GM10266 (cell line): ENCODE measurements around the gene DAPK3.

Source experiments
- DNase-seq: peaks from one replicate; pipeline ENCODE4 v3.0.0; 2012; ENCODE audit errors: extremely low spot score
- TF ChIP-seq, protein P1 (sequence below): IDR thresholded peaks from 2 replicates; pipeline ENCODE4 v1.5.1; 2012; ENCODE audit warnings: mild to moderate bottlenecking, low read depth; ENCODE audit not compliant: control insufficient read depth, insufficient read depth; ENCODE audit errors: missing control alignments

Gene DAPK3

DNA sequence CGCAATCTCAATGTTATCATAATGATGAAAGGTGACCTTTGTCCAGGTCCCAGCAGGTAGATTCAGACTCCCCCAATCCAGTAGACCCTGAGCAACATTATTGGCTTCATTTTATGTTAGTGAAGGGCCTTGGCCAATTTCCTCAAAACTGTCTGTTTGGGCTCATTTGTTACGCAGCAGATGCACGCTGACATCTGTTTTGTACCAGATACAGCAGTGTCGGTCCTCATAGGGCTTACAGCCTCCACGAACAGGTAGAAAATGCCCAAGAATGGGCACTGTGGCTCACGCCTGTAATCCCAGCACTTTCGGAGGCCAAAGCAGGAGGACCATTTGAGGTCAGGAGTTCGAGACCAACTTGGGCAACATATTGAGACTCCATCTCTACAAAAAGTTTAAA is 51.1 kb downstream of the DAPK3 start:
- DNase-seq: no peak
- TF ChIP-seq, protein P1, sequence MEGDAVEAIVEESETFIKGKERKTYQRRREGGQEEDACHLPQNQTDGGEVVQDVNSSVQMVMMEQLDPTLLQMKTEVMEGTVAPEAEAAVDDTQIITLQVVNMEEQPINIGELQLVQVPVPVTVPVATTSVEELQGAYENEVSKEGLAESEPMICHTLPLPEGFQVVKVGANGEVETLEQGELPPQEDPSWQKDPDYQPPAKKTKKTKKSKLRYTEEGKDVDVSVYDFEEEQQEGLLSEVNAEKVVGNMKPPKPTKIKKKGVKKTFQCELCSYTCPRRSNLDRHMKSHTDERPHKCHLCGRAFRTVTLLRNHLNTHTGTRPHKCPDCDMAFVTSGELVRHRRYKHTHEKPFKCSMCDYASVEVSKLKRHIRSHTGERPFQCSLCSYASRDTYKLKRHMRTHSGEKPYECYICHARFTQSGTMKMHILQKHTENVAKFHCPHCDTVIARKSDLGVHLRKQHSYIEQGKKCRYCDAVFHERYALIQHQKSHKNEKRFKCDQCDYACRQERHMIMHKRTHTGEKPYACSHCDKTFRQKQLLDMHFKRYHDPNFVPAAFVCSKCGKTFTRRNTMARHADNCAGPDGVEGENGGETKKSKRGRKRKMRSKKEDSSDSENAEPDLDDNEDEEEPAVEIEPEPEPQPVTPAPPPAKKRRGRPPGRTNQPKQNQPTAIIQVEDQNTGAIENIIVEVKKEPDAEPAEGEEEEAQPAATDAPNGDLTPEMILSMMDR: no peak

DNA sequence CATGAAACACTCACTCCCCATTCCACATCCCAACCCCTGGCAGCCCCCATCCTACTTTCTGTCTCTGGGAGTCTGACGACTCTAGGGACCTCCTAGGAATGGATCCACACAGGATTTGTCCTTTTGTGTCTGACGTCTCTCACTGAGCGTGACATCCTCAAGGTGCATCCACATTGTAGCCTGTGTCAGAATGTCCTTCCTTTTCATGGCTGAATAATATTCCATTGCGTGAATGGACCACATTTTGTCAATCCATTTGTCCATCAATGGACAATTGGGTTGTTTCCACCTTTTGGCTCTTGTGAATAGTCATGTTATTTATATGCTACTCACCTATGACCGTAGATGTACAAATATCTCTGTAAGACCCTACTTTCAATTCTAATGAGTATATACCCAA is 54.9 kb downstream of the DAPK3 start:
- no peak for DNase-seq
- TF ChIP-seq, protein P1: no peak

DNA sequence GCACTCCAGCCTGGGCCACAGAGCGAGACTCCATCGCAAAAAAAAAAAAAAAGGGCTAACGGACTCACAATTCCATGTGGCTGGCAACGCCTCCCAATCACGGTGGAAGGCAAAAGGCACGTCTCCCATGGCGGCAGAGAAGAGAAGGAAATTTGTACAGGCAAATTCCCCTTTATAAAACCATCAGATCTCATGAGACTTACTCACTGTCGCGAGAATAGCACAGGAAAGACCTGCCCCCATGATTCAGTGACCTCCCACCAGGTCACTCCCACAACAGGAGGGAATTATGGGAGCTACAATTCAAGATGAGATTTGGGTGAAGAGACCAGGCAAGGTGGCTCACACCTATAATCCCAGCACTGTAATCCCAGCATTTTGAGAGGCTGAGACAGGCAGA is 56.7 kb downstream of the DAPK3 start:
- no peak for DNase-seq
- TF ChIP-seq, protein P1: no peak

DNA sequence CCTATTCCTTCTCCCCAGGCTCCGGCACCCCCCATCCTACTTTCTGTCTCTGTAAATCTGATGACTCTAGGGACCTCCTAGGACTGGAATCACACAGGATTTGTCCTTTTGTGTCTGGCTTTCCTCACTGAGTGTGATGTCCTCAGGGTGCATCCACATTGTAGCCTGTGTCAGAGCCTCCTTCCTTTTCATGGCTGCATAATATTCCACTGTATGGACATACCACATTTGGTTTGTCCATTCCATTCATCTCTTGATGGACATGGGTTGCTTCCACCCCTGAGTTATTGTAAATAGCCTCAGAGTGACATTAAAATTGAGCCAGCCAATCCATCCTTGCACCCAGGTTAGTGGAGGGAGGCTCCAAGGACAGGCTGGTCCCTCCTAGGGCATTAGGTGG is 60.8 kb downstream of the DAPK3 start:
- DNase-seq: no peak
- TF ChIP-seq, protein P1: no peak
